ENCODE data around the gene MRPS2.
"Not testable (repeated sequence)": the region's sequence is repeated elsewhere in the genome, so short reads cannot be mapped to it uniquely, and the experiment has no call there.

MRPS2 gene

DNA sequence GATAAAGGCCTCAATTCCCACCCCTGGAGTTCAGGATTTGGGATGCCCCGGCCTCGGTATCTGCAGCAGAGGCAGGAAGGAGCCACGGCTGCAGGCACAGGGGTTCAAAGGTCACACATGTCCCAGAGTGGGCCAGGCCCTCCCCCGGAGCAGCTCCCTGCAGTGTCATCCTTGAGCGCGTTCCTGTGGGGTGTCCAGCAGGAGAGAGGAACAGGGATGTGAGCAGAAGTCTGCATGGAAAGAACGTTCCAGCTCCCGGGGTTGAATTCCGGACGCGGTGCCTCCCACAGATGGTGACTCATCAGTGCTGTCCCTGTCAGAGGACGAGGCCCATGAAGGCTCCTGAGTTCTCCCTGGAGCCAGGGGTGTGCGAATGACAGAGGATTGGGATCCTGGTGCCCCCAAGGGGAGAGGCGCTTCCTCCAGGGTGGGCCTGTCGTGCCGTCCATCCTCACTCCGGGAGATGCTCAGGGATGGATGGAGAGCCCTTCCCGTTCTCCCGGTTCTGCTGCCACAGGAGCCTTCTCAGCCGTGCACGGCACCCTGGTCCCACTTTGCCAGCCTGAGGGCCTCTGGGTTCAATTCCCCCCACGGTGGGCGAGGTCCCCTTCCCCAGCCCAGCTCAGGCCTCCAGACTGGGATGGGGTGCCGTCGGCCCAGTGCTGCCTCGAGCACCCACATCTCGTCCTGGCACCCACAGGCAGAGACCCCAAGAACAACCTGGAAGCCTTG, 23.8 kb downstream of the MRPS2 start:
- TF ChIP-seq, protein P1, sequence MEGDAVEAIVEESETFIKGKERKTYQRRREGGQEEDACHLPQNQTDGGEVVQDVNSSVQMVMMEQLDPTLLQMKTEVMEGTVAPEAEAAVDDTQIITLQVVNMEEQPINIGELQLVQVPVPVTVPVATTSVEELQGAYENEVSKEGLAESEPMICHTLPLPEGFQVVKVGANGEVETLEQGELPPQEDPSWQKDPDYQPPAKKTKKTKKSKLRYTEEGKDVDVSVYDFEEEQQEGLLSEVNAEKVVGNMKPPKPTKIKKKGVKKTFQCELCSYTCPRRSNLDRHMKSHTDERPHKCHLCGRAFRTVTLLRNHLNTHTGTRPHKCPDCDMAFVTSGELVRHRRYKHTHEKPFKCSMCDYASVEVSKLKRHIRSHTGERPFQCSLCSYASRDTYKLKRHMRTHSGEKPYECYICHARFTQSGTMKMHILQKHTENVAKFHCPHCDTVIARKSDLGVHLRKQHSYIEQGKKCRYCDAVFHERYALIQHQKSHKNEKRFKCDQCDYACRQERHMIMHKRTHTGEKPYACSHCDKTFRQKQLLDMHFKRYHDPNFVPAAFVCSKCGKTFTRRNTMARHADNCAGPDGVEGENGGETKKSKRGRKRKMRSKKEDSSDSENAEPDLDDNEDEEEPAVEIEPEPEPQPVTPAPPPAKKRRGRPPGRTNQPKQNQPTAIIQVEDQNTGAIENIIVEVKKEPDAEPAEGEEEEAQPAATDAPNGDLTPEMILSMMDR (IDR thresholded peaks at IDR 0.05; ENCODE audit: control insufficient read depth, extremely low read depth, insufficient read depth) = no peak
- H3K4me3 ChIP-seq (ENCODE audit: low read depth, low read length) = no peak overlapping the region
- DNase-seq (ENCODE audit: low read depth) = no peak

DNA sequence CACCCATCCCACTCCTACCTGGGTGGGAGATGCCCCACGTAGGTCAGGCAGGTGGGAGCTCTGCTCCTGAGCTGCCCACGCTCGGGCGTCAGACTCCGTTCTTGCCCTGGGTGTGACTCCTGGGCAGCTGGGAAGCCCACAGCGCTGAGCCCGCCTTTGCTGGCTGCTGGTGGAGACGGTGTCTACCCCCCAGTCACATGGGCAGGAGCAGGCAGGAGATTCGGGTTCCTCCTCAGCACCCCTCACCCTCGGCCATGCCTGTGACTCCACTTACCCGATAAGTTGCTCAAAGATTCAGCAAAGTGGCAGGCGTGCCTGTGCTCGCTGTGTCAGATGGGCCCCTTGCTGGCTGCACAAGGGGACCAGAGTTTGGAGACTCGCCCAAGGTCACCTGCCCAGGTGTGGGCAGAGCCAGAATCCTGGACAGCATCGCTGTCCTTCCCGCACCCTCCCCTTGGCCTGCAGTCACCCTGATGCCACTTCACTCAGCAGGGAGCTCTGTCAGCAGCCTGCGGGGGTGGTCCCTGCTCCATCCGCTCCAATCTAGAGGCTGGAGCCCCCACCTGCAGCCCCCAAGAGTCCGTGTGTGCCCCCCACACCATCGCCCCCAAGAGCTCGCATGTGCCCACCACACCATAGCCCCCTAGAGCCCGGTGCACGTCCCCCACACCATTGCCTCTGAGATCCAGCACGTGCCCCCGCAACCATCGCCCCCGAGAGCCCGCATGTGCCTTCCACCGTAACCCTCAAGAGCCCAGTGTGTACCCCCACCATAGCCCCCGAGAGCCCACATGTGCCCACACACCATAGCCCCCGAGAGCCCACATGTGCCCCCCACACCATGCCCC, 25.0 kb downstream of the MRPS2 start:
- H3K4me3 ChIP-seq (ENCODE audit: low read depth, low read length) = no peak overlapping the region
- no peak for DNase-seq (ENCODE audit: low read depth)
- TF ChIP-seq, protein P1 (IDR thresholded peaks at IDR 0.05; ENCODE audit: control insufficient read depth, extremely low read depth, insufficient read depth) = no peak

DNA sequence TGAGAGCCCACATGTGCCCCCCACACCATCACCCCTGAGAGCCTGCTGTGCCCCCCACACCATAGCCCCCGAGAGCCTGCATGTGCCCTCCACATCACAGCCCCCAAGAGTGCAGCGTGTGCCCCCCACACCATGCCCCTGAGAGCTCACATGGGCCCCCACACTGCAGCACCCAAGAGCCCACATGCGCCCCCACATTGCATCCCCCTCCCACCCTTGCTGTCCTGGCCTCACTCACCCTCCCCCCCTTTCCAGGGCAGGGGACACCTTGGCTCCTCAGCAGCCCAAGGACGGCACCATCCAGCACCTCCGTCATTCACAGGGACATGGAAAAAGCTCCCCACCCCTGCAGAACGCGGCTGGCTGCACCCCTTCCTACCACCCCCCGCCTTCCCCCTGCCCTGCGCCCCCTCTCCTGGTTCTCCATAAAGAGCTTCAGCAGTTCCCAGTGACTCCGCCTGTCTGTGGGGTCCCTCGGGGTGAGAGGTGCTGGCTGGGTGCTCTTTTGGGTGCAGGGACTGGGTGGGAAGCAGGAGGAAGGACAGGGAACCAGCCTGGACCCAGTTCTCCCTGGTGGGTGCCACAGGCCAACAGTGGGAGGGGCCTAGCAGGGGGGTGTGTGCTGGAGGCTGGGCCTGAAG, 25.7 kb downstream of the MRPS2 start:
- TF ChIP-seq, protein P1 (IDR thresholded peaks at IDR 0.05; ENCODE audit: control insufficient read depth, extremely low read depth, insufficient read depth) = no peak
- H3K4me3 ChIP-seq (ENCODE audit: low read depth, low read length) = no peak overlapping the region
- DNase-seq (ENCODE audit: low read depth) = no peak

DNA sequence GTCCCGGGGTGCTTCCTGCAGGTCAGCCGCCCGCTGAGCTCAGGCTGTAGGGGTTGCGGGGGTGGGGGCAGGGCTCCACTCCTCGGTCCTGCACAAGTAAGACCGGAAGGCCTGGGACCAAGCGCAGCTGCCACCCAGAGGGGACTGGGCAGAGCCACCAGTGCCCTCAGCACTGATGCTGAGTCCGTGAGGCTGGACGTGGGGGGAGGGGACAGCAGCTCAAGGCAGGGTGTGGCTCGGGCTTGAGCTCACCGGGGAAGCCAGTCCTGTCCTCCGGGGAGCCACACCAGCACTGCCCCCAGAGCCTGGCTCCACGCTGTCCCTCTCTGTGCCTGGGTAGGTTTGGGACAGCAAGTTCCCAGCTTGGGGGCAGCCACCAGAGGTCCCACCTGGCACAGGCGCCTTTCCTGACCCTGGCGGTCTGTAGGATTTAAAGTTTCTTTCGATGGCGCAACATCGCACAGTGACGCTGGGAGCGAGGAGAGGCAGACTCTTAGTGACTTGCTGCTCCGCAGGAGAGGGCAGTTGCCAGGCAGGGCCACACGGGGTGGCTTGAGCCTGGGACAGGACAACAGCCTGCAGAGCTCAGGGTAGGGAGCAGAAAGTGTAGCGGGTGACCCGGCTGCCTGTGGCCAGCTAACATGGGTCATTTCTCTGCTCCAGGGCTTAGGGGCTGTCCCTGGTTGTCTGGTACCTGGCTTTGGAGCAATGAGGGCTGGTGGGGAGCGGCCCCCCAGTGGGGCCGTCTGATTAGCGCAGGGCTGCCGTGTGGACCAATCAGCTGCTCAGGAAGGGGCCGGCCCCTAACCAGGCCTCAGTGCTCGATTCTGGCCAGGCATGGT, 26.5 kb downstream of the MRPS2 start:
- DNase-seq (ENCODE audit: low read depth) = no peak
- no peak overlapping the region for H3K4me3 ChIP-seq (ENCODE audit: low read depth, low read length)
- TF ChIP-seq, protein P1 (IDR thresholded peaks at IDR 0.05; ENCODE audit: control insufficient read depth, extremely low read depth, insufficient read depth) = no peak

DNA sequence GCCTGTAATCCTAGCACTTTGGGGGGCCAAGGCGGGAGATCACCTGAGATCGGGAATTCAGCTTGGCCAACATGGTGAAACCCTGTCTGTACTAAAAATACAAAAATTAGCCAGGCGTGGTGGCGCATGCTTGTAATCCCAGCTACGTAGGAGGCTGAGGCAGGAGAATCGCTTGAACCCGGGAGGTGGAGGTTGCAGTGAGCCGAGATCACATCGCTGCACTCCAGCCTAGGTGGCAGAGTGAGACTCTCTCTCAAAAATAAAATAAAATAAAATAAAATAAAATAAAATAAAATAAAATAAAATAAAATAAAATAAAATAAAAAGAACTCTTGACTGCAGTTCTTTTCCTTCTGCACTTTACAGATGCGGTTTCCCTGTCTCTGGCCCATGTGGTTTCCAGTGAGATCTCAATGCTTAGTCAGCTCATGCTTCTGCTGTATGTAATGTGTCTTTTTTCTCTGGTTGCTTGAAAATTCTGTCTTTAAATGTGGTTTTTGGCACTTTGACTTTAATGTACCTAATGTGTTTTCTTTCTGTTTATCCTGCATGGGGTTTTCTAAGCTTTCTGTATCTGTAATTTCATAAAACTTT, 28.5 kb downstream of the MRPS2 start:
- H3K4me3 ChIP-seq (ENCODE audit: low read depth, low read length); DNase-seq (ENCODE audit: low read depth): not testable (repeated sequence)

DNA sequence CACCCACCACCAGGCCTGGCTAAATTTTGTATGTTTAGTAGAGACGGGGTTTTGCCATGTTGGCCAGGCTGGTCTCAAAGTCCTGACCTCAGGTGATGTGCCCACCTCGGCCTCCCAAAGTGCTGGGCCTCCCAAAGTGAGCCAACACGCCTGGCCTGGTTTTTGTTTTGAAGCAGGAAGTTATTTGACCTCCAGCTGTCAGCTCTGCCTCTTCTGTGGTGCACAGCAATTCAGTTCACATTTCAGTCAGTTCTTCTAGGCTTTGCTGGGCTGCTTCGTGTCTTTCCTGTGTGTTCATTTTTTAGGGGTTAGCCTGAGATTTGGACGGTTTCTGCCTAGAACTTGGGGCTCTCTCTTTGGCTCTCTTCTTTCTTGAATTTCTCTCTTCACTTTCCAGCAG, 29.7 kb downstream of the MRPS2 start:
- no peak for DNase-seq (ENCODE audit: low read depth)
- TF ChIP-seq, protein P1 (IDR thresholded peaks at IDR 0.05; ENCODE audit: control insufficient read depth, extremely low read depth, insufficient read depth) = no peak
- H3K4me3 ChIP-seq (ENCODE audit: low read depth, low read length) = no peak overlapping the region

Measured in LNCaP clone FGC (cell line).